HepG2 (cell line): ENCODE results near the gene PNKP. TPM values are rescaled to one million over a fixed set of nuclear protein-coding genes. Genes with fewer than 3 reads are reported as not detected.

Source experiments
- ATM ChIP-seq: fragments of 450-650 bp; IDR thresholded peaks from 2 replicates; pipeline ENCODE4 v1.7.1; 2017; ENCODE audit warnings: mild to moderate bottlenecking, borderline replicate concordance
- EED ChIP-seq: sonication (generic); formaldehyde crosslinking; IDR thresholded peaks from 2 replicates; pipeline ENCODE4 v1.5.0; 2020; ENCODE audit warnings: mild to moderate bottlenecking, missing genetic modification reagents
- EHMT2 ChIP-seq: fragments of 200-600 bp; sonication (generic); IDR thresholded peaks from 2 replicates; pipeline ENCODE4 v1.7.0; 2017; ENCODE audit warnings: antibody characterized with exemption, low read depth, low read length, borderline replicate concordance
- GPBP1L1 ChIP-seq: sonication (generic); formaldehyde crosslinking; IDR thresholded peaks from 2 replicates; pipeline ENCODE4 v1.5.0; 2020; ENCODE audit warnings: mild to moderate bottlenecking, missing genetic modification reagents
- NFYC ChIP-seq: IDR thresholded peaks from 2 replicates; pipeline ENCODE4 v1.6.1; 2016; ENCODE audit warnings: missing genetic modification reagents, missing compliant biosample characterization
- SNAI1 ChIP-seq: sonication (generic); formaldehyde crosslinking; IDR thresholded peaks from 2 replicates; pipeline ENCODE4 v1.5.0; 2020; ENCODE audit warnings: mild to moderate bottlenecking, missing genetic modification reagents, borderline replicate concordance
- TEAD3 ChIP-seq: optimal IDR thresholded peaks from 2 replicates; pipeline ENCODE3; 2016; ENCODE audit warnings: borderline replicate concordance
- TSC22D2 ChIP-seq: sonication (generic); formaldehyde crosslinking; IDR thresholded peaks from 2 replicates; pipeline ENCODE4 v1.5.1; 2020; ENCODE audit warnings: missing genetic modification reagents, mild to moderate bottlenecking, borderline replicate concordance
- YEATS2 ChIP-seq: sonication (generic); formaldehyde crosslinking; IDR thresholded peaks from 2 replicates; pipeline ENCODE4 v1.4.0; 2020; ENCODE audit warnings: missing genetic modification reagents, borderline replicate concordance
- ZMAT3 ChIP-seq: sonication (generic); formaldehyde crosslinking; conservative IDR thresholded peaks from 2 replicates; pipeline ENCODE4 v1.7.0; 2021; ENCODE audit warnings: missing genetic modification reagents
- ZMYM3 ChIP-seq: sonication (generic); formaldehyde crosslinking; IDR thresholded peaks from 2 replicates; pipeline ENCODE4 v1.5.1; 2020; ENCODE audit warnings: mild to moderate bottlenecking, missing genetic modification reagents
- ZNF407 ChIP-seq: sonication (generic); formaldehyde crosslinking; IDR thresholded peaks from one replicate; pipeline ENCODE4 v1.5.1; 2020; ENCODE audit warnings: mild to moderate bottlenecking, missing genetic modification reagents; ENCODE audit errors: not compliant biosample characterization
- ZNF460 ChIP-seq: sonication (generic); formaldehyde crosslinking; IDR thresholded peaks from 2 replicates; pipeline ENCODE4 v1.5.1; 2020; ENCODE audit warnings: missing genetic modification reagents, mild to moderate bottlenecking, borderline replicate concordance
- ZNF503 ChIP-seq: sonication (generic); formaldehyde crosslinking; IDR thresholded peaks from 2 replicates; pipeline ENCODE4 v1.4.0; 2020; ENCODE audit warnings: missing genetic modification reagents
- polyA plus RNA-seq, 8 experiments: library from polyadenylated mRNA; depleted of rRNA in 3 of 8; stranded (reverse) in 7 of 8; unstranded in 1 of 8; fragments of >200 nt; fragmentation: Illumina TruSeq in 4 of 8; extraction: Trizol in 4 of 8; gene quantifications; 2 replicates each; pipeline versions ENCODE4 v1.2.1 to v1.2.3, GENCODE V29; 2011 to 2016; ENCODE audit warnings: low read depth in 4 of 8, missing spikeins in 1 of 8, mixed read lengths in 1 of 8; ENCODE audit not compliant: insufficient read depth in 1 of 8
- total RNA-seq, 5 experiments: library from RNA; depleted of rRNA; stranded (reverse); fragments of >200 nt; fragmentation: Illumina TruSeq; extraction: Trizol; gene quantifications; 2 replicates each; pipeline ENCODE4 v1.2.3, GENCODE V29; 2016; ENCODE audit warnings: low read depth in 1 of 5

PNKP gene
- total and polyA plus RNA-seq, 2 of the 13 experiments (the other 11 are each of a cell fraction or from before 2014, with no cell fraction given): 12.7 to 27.1 TPM

- TF ChIP-seq ZNF407 (CRISPR knock-in tag) (no peak), NFYC (CRISPR knock-in tag) (peak; percentile 19; the same call in 1 of the 2 replicates), EHMT2 (no peak), YEATS2 (peak; percentile 82), ZNF460 (CRISPR knock-in tag) (no peak), EED (0 out of 2 replicates have a peak, but pooled peaks have one; percentile 38), SNAI1 (CRISPR knock-in tag) (no peak), TSC22D2 (0 out of 2 replicates have a peak, but pooled peaks have one; percentile 53), ZNF503 (no peak), ZMAT3 (peak; percentile 78), TEAD3 (CRISPR knock-in tag) (no peak), ATM (no peak), ZMYM3 (CRISPR knock-in tag) (no peak), GPBP1L1 (CRISPR knock-in tag) (no peak)
Observed at GRCh38 chr19:49877020-49877878, 9.9 kb upstream of the PNKP start, which contains the start of the genes AKT1S1 and TBC1D17 (continued).
